HG03342 (cell line): ENCODE measurements around the gene ZNF215.
"Not testable (repeated sequence)": the region's sequence is repeated elsewhere in the genome, so short reads cannot be mapped to it uniquely, and the experiment has no call there.

Source experiments
- ATAC-seq: cut with Tn5 transposase; IDR thresholded peaks from one replicate; pipeline ENCODE4 v1.9.1; 2021; ENCODE audit warnings: mild to moderate bottlenecking, moderate library complexity; ENCODE audit not compliant: unreplicated experiment

The ZNF215 gene

DNA sequence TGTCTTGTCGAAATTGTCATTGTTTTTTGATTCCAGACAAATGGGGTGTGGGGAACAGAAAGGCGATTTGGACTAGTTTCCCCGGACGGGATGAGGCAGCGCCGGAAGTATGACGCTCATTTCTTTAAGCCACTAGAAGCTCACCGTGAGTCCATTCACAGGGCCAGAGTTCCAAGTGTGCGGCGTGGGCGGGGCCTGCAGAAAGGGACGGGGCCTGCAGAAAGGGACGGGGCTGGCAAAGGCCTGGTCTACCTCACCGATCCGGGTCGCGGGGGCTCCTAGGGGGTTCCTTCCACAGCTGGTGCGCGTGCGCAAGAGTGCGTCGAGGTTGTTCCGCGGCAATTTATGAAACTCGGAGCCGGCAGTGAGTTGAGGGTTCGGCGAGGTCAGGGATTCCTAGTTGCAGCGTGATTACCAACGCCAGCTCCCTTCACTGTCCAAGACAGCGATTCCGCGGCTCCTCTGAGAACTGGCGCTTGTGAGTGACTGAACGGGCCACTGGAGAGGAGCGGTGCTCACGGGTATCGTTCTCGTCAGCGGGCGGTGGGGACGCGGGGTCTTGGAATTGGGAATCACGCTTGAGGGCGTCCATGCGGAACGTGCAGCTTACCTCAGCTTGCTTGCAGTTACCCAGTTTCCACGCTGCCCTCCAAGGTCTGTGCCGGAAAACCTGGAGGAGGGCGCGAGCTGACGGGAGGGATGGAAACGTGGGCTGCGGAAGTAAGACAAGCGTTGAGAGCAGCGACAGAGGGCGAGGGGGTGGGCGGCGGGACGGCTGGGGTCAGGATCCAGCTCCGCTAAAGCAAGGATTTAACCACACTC, at the start of gene ZNF215:
ZNF215 (plus strand) TSS at position 219 of the 822 bp plus-strand sequence. CDS start 5,847 bp downstream, outside the sequence.
- peak; percentile 72 for ATAC-seq

DNA sequence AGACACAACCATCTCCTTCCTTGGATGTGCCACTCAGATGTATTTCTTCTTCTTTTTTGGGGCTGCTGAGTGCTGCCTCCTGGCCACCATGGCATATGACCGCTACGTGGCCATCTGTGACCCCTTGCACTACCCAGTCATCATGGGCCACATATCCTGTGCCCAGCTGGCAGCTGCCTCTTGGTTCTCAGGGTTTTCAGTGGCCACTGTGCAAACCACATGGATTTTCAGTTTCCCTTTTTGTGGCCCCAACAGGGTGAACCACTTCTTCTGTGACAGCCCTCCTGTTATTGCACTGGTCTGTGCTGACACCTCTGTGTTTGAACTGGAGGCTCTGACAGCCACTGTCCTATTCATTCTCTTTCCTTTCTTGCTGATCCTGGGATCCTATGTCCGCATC, 49.3 kb upstream of the ZNF215 start:
- ATAC-seq: no peak

DNA sequence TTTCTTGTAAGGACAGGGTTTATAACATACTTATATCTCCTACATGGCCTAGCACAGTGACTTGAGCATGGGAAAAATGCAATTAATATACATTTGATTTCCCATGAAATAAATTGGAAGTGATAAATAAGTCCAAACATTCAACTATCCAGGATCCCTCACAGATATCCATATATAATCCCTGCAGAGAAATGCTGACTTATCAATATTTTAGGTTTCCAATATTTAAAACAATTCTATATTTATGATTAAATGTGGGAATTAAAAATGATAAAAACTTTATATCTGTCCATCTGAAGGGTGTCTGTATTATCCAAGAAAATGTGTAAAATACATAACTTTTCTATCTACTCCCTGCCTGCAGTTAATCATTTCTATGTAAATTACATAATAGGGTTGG, 43.5 kb upstream of the ZNF215 start:
- no peak for ATAC-seq

- ATAC-seq: not testable (repeated sequence)
Observed at GRCh38 chr11:6887711-6888110, 38.5 kb upstream of the ZNF215 start.

DNA sequence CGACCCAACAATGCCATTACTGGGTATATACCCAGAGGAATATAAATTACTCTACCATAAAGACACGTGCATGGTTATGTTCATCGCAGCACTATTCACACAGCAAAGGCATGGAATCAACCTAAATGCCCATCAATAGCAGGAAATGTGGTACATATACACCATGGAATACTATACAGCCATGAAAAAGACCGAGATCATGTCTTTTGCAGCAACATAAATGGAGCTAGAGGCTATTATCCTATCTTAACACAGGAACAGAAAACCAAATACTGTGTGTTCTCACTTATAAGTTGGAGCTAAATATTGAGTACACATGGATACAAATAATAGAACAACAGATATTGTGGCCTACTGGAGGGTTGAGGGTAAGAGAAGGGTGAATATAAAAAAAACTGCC, 37.4 kb upstream of the ZNF215 start:
- ATAC-seq: no peak

DNA sequence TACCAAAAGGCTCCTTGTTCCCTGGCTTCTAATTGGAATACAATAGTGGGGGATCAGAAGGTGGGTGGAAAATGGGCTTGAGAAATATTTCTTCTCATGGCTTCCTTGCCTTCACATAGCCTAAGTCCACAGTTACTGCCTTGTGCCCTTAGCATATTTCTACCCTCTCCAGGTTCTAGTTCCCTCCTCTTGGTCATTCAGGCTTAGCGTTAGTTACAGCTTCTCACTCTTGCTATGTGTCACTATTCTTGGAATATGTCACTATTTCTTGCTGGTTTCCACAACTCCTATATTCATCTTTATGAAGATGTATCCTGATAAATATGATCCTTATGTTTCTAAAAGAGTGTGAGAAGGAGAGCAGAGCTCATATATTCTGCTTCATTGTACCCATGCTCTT, 36.4 kb upstream of the ZNF215 start:
- ATAC-seq: peak; percentile 51

GRCh38 chr11:6892400-6892799, 33.8 kb upstream of the ZNF215 start, which contains the start of gene OR2D2:
OR2D2 (minus strand) TSS chr11:6892500; CDS start chr11:6892500, 0 bp downstream.
- no peak for ATAC-seq

- ATAC-seq: no peak
Observed at GRCh38 chr11:6894097-6894496, 32.1 kb upstream of the ZNF215 start.

GRCh38 chr11:6895010-6895409, 31.2 kb upstream of the ZNF215 start:
- ATAC-seq: peak; percentile 88

GRCh38 chr11:6898911-6899310, 27.3 kb upstream of the ZNF215 start:
- no peak for ATAC-seq

GRCh38 chr11:6900327-6900999, 25.8 kb upstream of the ZNF215 start:
- no peak for ATAC-seq

GRCh38 chr11:6904804-6905203, 21.4 kb upstream of the ZNF215 start:
- ATAC-seq: not testable (repeated sequence)

DNA sequence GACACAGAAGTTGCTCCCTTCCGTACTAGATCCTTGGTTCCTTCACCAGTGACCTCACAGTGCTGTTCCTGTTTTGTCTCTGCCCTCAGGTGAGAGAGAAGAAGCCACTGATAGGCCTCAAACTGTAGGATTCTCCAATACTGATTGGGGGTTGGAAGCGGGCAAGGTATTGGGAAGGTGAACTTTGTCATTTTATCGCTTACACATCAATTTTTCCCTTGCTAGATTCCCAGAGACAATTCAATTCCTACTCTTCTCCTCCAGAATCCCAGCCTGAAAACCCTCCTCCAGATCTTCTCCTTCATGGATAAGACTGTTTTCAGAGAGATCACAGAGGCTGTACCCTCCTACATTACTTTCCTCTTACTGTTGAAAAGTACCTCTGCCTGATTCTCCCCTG, 14.8 kb upstream of the ZNF215 start:
- ATAC-seq: no peak

DNA sequence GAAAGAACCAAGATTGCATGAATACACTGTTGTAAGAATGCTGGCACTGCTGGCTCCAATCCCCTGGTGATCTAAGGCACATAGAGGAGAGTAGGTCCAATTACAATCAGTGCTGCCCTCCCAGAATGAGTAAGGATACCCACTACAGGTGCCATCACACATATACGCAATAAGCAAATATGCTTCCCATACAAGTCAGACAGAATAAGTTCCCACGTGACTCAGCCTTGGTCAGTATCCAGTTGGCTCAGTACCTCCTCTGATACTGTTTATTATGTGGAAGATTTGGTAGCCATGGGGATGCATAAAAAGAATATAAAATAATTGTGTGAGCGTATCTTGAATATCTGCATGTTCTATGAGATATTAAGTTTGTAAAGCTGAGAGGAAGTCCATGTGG, 14.3 kb upstream of the ZNF215 start:
- ATAC-seq: no peak

GRCh38 chr11:6919698-6920097, 6.5 kb upstream of the ZNF215 start:
- no peak for ATAC-seq

DNA sequence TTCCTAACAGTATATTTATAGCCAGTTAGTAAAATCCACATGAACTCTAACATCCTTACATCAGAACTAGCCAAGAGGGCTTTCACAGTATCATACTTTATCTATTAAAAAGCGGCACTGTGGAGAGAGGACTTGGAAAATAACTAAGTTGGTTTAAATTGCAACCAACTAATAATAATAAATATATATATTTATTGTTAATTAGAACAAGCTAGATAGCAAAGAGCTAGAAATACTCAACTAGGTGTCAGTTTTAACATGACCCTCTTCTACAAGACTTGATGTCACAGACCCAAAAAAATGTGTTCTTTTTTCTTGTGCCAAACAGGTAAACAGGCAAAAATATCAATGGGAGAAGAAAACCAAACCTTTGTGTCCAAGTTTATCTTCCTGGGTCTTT, 5.5 kb upstream of the ZNF215 start, which contains the start of gene OR2D3:
OR2D3 (plus strand) TSS at position 301 of the 400 bp plus-strand sequence; CDS start at position 301, 0 bp downstream.
- ATAC-seq: no peak

GRCh38 chr11:6925007-6925577, 1.1 kb upstream of the ZNF215 start:
- no peak for ATAC-seq

- peak; percentile 10 for ATAC-seq
Observed at GRCh38 chr11:6925636-6926207, 504 bp upstream of the ZNF215 start.

DNA sequence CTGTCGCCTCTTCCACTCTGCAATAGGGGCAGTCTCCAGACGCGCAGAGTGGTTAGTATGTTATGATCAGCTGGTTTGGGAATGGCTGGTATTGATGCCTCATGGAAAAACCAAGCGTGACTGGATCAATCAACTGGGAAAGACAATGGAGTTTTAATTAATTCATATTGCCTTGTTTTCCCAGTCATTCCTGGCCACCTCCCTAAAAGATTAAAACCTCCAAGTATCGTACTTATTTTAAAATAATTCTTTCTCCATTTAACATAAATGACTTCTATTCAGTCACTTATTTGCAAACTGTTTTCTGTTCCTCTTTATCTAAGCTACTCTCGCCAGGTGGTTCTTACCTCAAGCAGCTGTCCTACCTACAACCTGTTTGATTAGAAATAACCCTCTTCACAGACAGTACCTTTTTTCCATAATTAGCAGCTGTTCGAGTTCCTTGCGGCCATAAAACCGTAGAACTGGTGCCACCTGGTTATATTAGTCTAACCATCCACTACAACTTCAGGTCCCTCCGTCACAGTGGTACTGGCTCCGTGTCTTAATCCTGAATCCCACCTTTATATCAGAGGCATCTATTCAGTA, 898 bp downstream of the ZNF215 start:
- ATAC-seq: peak; percentile 55

GRCh38 chr11:6928916-6929315, 2.7 kb downstream of the ZNF215 start:
- ATAC-seq: no peak

DNA sequence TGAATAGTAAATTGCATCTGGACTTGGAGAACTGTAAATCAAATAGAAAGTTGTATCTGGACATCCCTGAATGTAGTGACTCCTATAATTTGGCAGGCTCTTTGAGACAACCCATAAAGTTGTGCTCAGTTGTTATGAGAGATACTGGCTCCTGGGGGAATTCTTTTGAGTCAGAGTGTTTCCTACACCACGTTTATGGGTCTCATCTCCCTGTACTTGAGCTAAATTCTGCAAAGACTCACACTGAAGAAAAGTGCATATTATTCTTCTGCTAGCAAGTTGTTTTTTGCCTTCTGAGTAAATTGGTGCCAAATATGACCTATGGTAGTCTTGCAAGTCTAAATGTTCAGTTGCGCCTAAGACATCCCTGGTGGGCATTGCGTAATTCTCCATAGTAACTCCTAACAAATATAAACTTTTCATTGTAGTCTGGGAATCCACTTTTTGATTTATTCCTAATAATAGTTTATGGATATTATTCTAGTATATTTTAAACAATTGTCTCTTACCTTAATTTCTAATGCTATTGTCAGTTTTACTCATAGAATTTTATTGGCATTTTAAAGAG, 5.0 kb downstream of the ZNF215 start:
- ATAC-seq: no peak
